Measurements from ENCODE around the gene CEP85L.

The CEP85L gene

GRCh38 chr6:118501099-118501498 lies 150.3 kb downstream of the CEP85L start:
- no peaks in the 10 kb centered on the region for H3K79me2 ChIP-seq (ENCODE audit: insufficient read depth, low read length)
- H3K9me2 ChIP-seq (replicated peaks; ENCODE audit: insufficient read depth, low read length), result no peaks in the 10 kb centered on the region
- no peak overlapping the region for H3K9ac ChIP-seq (ENCODE audit: low read length)

GRCh38 chr6:118500130-118501015 lies 151.0 kb downstream of the CEP85L start:
- H3K79me2 ChIP-seq (ENCODE audit: insufficient read depth, low read length), result no peaks in the 10 kb centered on the region
- no peaks in the 10 kb centered on the region for H3K36me3 ChIP-seq (ENCODE audit: low read length)
- H3K9me2 ChIP-seq (replicated peaks; ENCODE audit: insufficient read depth, low read length), result no peaks in the 10 kb centered on the region
- H3K9ac ChIP-seq (ENCODE audit: low read length), result no peak overlapping the region
- no peak for TF ChIP-seq EZH2phosphoT487 (conservative IDR thresholded peaks at IDR 0.05; ENCODE audit: low read length)
- TF ChIP-seq, protein P1, sequence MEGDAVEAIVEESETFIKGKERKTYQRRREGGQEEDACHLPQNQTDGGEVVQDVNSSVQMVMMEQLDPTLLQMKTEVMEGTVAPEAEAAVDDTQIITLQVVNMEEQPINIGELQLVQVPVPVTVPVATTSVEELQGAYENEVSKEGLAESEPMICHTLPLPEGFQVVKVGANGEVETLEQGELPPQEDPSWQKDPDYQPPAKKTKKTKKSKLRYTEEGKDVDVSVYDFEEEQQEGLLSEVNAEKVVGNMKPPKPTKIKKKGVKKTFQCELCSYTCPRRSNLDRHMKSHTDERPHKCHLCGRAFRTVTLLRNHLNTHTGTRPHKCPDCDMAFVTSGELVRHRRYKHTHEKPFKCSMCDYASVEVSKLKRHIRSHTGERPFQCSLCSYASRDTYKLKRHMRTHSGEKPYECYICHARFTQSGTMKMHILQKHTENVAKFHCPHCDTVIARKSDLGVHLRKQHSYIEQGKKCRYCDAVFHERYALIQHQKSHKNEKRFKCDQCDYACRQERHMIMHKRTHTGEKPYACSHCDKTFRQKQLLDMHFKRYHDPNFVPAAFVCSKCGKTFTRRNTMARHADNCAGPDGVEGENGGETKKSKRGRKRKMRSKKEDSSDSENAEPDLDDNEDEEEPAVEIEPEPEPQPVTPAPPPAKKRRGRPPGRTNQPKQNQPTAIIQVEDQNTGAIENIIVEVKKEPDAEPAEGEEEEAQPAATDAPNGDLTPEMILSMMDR (IDR thresholded peaks at IDR 0.05; ENCODE audit: insufficient read depth, low read length, poor library complexity, severe bottlenecking), result no peak
- H3K4me2 ChIP-seq (ENCODE audit: low read depth, low read length, poor library complexity, severe bottlenecking), result no peak overlapping the region
- H3K27me3 ChIP-seq (ENCODE audit: low read length), result no peaks in the 10 kb centered on the region
- H2AFZ ChIP-seq (ENCODE audit: low read depth, low read length, severe bottlenecking), result no peak overlapping the region
- no peaks in the 10 kb centered on the region for H4K20me1 ChIP-seq (ENCODE audit: low read depth, low read length)
- H3K4me3 ChIP-seq (ENCODE audit: insufficient read depth, low read length, poor library complexity, severe bottlenecking), result no peak overlapping the region
- no peaks in the 10 kb centered on the region for H3F3A ChIP-seq (ENCODE audit: insufficient read depth)
- H3K27ac ChIP-seq (ENCODE audit: low read depth, low read length), result no peak overlapping the region
- H3K9me3 ChIP-seq (ENCODE audit: insufficient read depth, low read length), result no peaks in the 10 kb centered on the region

More at GRCh38 chr6:118501099-118501498, 150.3 kb downstream of the CEP85L start:
- Histone ChIP-seq H3K9me3 (ENCODE audit: insufficient read depth, low read length) (no peaks in the 10 kb centered on the region), H4K20me1 (ENCODE audit: low read depth, low read length) (no peaks in the 10 kb centered on the region), H3K4me2 (ENCODE audit: low read depth, low read length, poor library complexity, severe bottlenecking) (no peak overlapping the region), H3K4me3 (ENCODE audit: insufficient read depth, low read length, poor library complexity, severe bottlenecking) (no peak overlapping the region), H3K36me3 (ENCODE audit: low read length) (no peaks in the 10 kb centered on the region), H3K27ac (ENCODE audit: low read depth, low read length) (no peak overlapping the region), H2AFZ (ENCODE audit: low read depth, low read length, severe bottlenecking) (no peak overlapping the region), H3F3A (ENCODE audit: insufficient read depth) (no peaks in the 10 kb centered on the region), H3K27me3 (ENCODE audit: low read length) (no peaks in the 10 kb centered on the region)
- no peak for TF ChIP-seq EZH2phosphoT487 (conservative IDR thresholded peaks at IDR 0.05; ENCODE audit: low read length)
- TF ChIP-seq, protein P1 (IDR thresholded peaks at IDR 0.05; ENCODE audit: insufficient read depth, low read length, poor library complexity, severe bottlenecking), result no peak

DNA sequence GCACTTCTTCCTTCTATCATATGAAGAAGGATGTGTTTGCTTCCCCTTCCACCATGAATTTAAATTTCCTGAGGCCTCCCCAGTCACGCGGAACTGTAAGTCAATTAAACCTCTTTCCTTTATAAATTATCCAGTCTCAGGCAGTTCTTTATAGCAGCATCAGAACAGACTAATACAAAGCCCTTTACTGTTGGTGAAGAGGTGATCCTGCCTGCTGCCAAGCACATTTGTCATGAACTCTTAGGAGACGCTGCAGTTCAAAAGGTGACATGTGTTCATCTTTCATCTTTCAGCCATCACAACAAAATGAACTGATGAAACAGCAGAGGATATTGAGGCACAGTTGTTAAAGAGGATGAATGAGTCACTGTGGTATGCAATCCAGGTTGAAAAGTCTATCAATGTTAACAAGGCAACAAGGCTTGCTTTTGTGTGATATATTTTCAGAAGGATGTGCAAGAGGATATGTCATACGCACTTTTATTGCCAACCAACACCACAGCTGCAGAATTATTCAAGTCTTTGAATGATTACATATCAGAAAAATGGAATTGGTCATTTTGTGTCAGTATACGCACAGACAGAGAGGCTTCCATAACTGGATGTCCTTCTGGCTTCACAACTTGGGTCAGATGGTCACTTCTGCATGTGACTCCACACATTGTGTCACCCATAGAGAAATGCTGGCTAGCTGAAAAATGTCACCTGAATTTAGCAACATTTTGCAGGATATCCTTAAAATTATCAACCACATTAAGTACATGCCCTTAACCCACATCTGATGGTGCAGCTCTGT lies 155.7 kb downstream of the CEP85L start:
- Histone ChIP-seq H3K79me2 (ENCODE audit: insufficient read depth, low read length) (no peaks in the 10 kb centered on the region), H3K36me3 (ENCODE audit: low read length) (no peaks in the 10 kb centered on the region), H3K9me3 (ENCODE audit: insufficient read depth, low read length) (no peaks in the 10 kb centered on the region), H3K4me2 (ENCODE audit: low read depth, low read length, poor library complexity, severe bottlenecking) (no peak overlapping the region), H3K27ac (ENCODE audit: low read depth, low read length) (no peak overlapping the region), H3K9me2 (replicated peaks; ENCODE audit: insufficient read depth, low read length) (no peaks in the 10 kb centered on the region), H3K4me3 (ENCODE audit: insufficient read depth, low read length, poor library complexity, severe bottlenecking) (no peak overlapping the region), H3K27me3 (ENCODE audit: low read length) (no peaks in the 10 kb centered on the region), H2AFZ (ENCODE audit: low read depth, low read length, severe bottlenecking) (no peak overlapping the region), H3F3A (ENCODE audit: insufficient read depth) (no peaks in the 10 kb centered on the region), H4K20me1 (ENCODE audit: low read depth, low read length) (no peaks in the 10 kb centered on the region), H3K9ac (ENCODE audit: low read length) (no peak overlapping the region)
- TF ChIP-seq, protein P1 (IDR thresholded peaks at IDR 0.05; ENCODE audit: insufficient read depth, low read length, poor library complexity, severe bottlenecking), result no peak
- no peak for TF ChIP-seq EZH2phosphoT487 (conservative IDR thresholded peaks at IDR 0.05; ENCODE audit: low read length)
